Spleen (tissue), 7 donors: ENCODE measurements around the gene ATP11C.

Experiments used
- CTCF ChIP-seq, 11 experiments: fragments of 200-600 bp in 7 of 11; fragments of 450-650 bp in 4 of 11; sonication (generic) in 4 of 11; IDR thresholded peaks in 8 of 11; conservative IDR thresholded peaks in 3 of 11; 1 replicate in 7 of 11; 2 replicates in 4 of 11; pipeline versions ENCODE4 v1.4.0 to v1.8.0; 2016 to 2021; ENCODE audit warnings: antibody characterized with exemption in 11 of 11, inconsistent platforms in 4 of 11, mild to moderate bottlenecking in 1 of 11
- POLR2A ChIP-seq, 3 donors: fragments of 450-650 bp; IDR thresholded peaks; one replicate each; pipeline ENCODE4 v1.5.1; 2017; ENCODE audit warnings: antibody characterized with exemption in 3 of 3, mild to moderate bottlenecking in 1 of 3
- POLR2AphosphoS5 ChIP-seq, 3 donors: sonication (generic); formaldehyde crosslinking; IDR thresholded peaks; one replicate each; pipeline ENCODE4 v1.5.1; 2017; ENCODE audit warnings: antibody characterized with exemption in 3 of 3
- donor health status: DM: no; HTN: no; CAD: no; lungs with moderate emphysema.
- donor health status: DM: no; HTN: no; CAD: no.
- donor health status: DM: no; HTN: no; CAD: no.

GRCh38 chrX:139869796-139870195, 63.1 kb downstream of the ATP11C start:
- TF ChIP-seq CTCF (IDR thresholded peaks at IDR 0.05 in 8 of 11, conservative IDR thresholded peaks at IDR 0.05 in 3 of 11) (no peak), POLR2AphosphoS5 (IDR thresholded peaks at IDR 0.05) (no peak), POLR2A (IDR thresholded peaks at IDR 0.05) (no peak)
